GM12865 (cell line): Measurements from ENCODE around the gene TMEM151A.

Experiments
- DNase-seq: peaks from one replicate; pipeline ENCODE4 v3.0.0; 2010; ENCODE audit warnings: low read depth
- H3K4me3 ChIP-seq: 2 replicates; pipeline ENCODE4 v1.5.1; 2011; ENCODE audit warnings: mild to moderate bottlenecking, low read depth, low read length, control low read depth
- TF ChIP-seq, protein P1 (sequence below): IDR thresholded peaks from 2 replicates; pipeline ENCODE4 v1.5.1; 2011; ENCODE audit warnings: low read length, control low read depth, low read depth, inconsistent platforms; ENCODE audit not compliant: insufficient read depth; ENCODE audit errors: missing control alignments

Gene TMEM151A

DNA sequence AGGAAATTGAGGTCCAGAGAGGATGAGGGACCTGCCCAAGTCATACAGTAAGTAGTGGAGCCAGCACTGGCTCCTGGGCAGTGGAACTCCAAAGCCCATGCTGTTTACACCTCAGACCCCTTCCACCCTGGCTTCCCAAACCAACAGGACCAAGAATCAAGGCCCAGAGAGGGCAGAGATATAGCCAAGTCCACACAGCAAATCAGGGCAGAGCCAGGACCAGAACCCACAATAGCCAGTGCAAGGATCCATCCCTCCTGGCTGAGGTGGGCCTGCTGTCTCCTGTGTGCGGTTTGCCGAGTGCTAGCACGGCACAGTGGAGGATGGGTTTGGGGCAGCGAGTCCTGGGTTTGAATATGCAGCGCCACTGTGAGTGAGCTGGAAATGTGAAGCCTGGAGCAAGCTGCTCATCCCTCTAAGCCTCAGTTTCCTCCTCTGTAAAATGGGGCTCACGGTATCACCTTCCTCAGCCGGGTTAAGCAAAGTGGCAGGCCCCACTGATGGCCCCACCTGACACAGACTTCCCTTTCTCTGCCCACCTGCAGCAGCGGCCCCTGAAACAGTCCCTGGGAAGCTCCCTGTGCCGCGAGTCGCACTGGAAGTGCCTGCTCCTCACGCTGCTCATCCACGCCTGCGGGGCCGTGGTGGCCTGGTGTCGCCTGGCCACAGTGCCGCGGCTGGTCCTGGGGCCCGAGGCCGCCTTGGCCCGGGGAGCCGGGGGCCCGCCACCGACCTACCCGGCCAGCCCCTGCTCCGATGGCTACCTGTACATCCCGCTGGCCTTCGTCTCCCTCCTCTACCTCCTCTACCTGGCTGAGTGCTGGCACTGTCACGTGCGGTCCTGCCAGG is 2.3 kb downstream of the TMEM151A start:
- no peak for DNase-seq
- H3K4me3 ChIP-seq, result no peak overlapping the region
- TF ChIP-seq, protein P1, sequence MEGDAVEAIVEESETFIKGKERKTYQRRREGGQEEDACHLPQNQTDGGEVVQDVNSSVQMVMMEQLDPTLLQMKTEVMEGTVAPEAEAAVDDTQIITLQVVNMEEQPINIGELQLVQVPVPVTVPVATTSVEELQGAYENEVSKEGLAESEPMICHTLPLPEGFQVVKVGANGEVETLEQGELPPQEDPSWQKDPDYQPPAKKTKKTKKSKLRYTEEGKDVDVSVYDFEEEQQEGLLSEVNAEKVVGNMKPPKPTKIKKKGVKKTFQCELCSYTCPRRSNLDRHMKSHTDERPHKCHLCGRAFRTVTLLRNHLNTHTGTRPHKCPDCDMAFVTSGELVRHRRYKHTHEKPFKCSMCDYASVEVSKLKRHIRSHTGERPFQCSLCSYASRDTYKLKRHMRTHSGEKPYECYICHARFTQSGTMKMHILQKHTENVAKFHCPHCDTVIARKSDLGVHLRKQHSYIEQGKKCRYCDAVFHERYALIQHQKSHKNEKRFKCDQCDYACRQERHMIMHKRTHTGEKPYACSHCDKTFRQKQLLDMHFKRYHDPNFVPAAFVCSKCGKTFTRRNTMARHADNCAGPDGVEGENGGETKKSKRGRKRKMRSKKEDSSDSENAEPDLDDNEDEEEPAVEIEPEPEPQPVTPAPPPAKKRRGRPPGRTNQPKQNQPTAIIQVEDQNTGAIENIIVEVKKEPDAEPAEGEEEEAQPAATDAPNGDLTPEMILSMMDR, result no peak

GRCh38 chr11:66294626-66295620 is 3.2 kb downstream of the TMEM151A start:
- no peak overlapping the region for H3K4me3 ChIP-seq
- TF ChIP-seq, protein P1, result no peak
- no peak for DNase-seq

DNA sequence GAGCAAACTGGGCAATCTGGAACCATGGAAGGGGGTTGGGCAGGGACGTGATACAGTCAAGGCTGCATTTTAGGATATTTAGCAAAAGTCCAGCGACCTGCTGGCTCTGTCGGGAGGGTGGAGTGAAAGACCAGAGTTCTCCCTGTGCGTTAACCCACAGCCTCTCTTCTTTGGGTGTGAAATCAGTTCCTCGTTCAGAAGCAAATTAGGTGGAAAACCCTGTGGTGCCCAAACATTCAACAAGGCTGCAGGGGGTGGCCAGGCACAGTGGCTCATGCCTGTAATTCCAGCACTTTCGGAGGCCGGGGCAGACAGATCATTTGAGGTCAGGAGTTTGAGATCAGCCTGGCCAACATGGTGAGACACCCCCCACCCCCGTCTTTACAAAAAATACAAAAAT is 5.9 kb downstream of the TMEM151A start:
- TF ChIP-seq, protein P1, result no peak
- H3K4me3 ChIP-seq, result no peak overlapping the region
- DNase-seq, result no peak

DNA sequence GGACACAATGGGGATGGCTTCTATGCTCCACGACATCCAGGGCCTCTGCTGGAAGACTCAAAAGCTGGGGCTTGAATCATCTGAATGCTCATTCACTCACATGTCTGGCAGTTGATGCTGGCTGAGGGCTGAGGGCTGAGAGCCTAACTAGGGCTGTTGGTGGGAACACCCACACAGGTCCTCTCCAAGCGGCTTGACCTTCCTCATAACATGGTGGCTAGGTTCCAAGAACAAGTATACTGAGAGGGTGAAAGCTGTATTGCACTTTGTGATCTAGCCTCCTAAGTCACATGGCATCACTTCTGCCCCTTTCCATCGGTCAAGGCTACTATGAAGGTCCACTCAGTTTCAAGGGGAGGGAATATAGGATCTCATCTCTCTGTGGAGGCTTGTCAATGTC is 7.5 kb downstream of the TMEM151A start:
- no peak overlapping the region for H3K4me3 ChIP-seq
- no peak for DNase-seq
- TF ChIP-seq, protein P1, result no peak

GRCh38 chr11:66302656-66303055 is 11.0 kb downstream of the TMEM151A start:
- TF ChIP-seq, protein P1, result no peak
- no peak for DNase-seq
- no peak overlapping the region for H3K4me3 ChIP-seq

DNA sequence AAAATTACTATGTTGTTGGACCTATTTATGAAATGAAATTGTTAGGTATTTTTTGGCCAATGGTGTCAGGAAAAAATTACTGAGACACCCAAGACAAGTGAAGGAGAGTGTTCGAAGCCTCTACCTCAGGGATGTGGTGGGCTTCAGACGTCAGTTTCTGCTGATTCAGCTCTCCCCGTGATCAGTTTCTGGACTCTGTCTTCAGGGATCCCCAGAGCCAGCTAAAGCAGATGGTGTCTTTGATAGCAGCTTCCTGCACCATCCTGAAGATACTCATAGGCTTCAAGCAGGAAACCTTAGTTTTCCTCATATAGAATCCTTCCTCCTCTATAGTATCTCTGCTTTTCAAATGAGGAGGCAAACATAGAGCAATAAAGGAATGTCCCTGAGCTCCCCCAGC is 17.8 kb downstream of the TMEM151A start:
- TF ChIP-seq, protein P1, result no peak
- no peak overlapping the region for H3K4me3 ChIP-seq
- DNase-seq, result no peak
